Measurements from ENCODE around the gene ATP5F1B.

The ATP5F1B gene

DNA sequence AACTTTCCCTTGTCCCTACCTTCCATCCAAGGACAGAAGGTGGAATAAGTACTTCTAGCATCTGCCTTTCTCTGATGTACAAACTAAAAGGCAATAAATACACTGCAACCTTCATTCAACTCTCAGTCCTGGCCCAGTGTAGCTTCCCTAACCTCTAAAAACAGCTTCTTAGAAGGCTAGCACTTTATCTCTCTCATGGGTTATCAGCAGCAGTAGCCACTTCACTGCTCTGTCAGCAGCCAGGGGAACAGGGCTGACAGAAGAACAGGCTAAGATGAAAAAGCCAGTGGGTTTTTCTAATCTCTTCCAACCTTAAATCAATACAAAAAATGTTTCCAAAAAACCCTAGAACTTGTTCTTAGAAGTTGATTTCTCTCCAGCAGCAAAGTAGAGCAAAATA lies 28.9 kb downstream of the ATP5F1B start:
- no peak for DNase-seq (ENCODE audit: low read depth)

DNA sequence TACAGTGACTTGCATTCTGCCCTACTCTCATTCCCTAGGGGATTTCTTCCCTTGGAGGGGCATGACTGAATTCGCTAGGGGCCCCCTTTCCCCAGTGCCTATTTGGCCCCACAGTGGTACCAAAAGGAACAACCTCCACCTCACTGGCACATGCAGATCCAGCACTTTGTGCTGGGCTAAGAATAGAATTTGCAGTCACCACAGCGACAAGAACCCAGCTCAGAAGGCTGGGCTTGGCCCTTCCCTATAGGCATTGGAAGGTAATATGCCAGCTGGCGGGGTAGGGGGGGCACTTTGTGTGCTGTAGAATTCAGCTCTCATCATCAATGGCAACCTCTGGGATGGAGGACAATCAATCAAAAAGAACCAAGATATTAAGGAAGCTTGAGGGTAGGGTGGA lies 29.5 kb downstream of the ATP5F1B start:
- no peak for DNase-seq (ENCODE audit: low read depth)

DNA sequence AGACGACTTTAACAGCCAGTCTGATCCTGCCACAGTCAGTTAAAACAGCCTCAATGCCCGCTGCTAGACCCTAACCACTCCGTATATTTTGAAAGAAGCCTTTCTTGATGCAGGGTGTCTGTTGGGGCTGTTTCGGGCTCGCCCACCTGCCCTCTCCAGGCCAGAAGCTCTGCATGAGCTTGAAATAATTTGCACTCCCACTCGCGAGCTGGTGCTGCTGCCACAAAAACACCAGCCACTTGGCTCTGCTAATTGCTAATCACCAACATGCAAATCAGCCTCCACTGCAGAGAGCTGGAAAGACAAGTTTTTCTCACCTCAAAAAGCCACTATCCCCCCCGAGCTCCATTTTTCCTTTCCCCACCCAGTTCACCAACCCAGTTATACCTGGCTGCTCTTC lies 31.2 kb downstream of the ATP5F1B start:
- no peak for DNase-seq (ENCODE audit: low read depth)

DNA sequence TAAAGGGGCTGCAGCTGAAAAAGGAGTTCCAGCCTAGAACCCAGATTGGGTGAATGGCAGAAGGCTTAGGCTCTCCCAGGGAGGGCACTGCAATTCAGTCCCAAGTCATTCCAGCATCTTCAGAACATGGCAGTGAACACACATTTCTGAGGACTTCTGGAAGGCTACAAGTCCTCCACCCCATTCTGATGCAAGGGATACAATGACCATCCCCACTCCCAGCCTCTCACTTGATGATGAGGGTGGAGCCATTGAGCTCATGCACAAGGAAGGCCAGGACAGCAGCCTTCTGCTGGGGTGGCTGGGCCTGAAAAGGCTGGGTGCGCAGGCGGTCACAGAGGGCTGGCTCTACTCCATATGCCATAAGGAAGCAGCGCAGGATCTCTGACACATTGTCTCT lies 41.4 kb downstream of the ATP5F1B start:
- DNase-seq (ENCODE audit: low read depth), result no peak

DNA sequence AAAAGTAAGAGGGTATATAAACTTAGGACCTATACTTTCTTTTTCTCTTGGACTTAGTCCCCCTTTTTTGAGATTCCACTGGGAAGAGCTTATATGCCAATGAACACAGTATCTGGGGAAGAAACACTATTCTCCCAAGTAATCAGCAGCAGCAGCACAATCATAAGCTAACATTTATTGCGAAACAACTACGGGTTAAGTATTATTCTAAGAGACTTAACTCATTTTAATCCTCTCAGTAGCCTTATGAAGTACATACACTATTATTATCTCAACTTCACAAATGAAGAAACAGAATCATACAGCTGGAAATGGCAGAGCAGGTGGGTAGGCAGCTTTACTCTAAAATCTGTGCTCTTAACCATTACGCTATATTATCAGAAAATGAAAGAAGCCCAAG lies 43.5 kb downstream of the ATP5F1B start:
- no peak for DNase-seq (ENCODE audit: low read depth)

DNA sequence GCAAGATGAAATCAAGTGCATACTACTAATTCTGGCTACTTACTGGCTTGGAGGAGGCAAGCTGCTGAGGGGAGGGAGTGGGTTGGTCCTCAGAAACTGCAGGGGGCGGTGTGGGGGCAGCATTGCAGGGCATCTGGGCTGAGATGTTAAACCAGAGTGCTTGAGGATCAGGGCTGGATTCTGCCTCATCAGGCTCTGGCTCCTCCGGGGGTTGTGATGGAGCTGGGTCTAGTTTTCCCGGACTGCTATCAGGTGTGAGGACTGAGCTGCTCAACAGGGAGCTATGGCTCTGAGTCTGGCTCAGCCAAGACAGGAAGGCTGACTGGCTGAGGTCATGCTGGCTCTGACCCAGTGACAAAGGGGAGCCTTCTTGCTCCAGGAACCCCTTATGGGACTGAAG lies 44.3 kb downstream of the ATP5F1B start:
- peak; percentile 21 for DNase-seq (ENCODE audit: low read depth)

DNA sequence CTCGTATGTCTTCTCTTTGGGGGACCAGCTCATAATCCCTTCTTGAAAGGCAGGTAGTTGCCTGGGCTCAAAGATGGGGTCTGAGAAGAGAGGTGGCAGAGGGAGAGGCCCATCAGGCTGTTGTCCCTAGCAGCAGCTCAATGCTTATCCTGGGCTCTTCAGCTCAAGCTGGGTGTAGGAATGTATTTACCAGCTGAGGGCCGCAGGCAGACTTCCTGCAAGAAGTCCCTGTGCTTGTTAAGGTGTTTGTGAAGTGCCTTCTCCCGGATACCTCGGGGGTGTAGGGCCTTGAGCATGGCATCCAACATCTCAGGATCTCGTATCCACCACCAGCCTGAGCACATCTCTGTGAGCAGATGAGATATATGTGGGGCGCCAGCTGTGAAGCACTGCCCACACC lies 45.0 kb downstream of the ATP5F1B start:
- DNase-seq (ENCODE audit: low read depth), result no peak

DNA sequence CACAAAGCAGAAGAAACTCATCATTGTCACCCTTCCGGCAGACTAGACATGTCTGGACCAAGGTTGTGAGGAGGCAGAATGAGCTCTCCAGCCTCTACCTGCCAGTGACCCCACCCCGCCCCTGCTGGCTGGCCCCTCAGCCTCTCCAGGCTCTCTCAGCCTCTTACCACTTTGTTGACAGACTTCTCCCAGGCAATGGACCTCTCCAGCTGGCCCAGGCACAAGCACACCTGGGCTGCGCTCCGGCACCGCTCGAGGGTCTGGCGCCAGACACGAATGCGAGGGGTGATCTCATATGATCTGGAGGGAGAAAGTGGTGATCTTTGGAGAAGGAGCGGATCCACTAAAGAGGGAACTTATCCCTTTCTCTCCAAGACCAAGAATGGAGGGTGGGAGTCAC lies 46.0 kb downstream of the ATP5F1B start:
- DNase-seq (ENCODE audit: low read depth), result no peak

DNA sequence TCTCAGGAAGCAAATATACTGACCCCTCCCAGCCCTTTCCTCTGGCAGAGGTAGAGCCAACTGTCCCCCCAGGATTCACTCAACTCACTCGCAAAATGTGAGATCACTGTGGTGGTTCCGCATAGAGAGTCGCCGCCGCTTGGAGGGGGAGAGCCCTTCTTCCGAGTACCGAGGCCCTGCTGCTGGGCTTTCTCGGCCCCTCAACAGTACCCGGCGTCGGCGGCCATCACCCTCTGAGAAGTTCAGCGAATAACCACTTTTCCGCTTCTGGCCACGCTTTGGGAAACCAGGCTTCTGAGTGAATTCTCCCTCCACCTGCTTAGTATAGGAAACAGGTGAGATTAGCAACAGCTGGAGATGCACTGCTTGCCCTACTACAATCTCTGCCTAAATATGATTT lies 46.7 kb downstream of the ATP5F1B start:
- DNase-seq (ENCODE audit: low read depth), result no peak

DNA sequence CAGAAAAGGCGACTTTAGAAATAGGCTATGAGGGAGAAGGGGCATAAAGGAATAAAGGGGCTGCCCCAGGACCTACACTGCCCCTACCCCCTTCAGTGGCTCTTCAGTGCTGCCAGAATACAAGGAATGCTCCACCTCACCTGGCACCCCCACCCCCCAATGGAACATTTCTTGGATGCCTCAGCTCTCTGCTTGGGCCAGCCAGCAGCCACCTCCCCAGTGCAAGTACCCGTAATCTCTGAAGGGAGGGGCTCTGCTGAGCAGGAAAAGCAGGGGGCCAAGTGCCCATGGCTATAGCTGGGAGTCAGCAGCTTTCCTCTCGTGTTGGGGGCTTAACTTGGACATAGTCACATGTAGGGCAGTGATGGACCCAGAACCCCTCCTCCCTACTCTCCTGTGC lies 49.0 kb downstream of the ATP5F1B start:
- no peak for DNase-seq (ENCODE audit: low read depth)

DNA sequence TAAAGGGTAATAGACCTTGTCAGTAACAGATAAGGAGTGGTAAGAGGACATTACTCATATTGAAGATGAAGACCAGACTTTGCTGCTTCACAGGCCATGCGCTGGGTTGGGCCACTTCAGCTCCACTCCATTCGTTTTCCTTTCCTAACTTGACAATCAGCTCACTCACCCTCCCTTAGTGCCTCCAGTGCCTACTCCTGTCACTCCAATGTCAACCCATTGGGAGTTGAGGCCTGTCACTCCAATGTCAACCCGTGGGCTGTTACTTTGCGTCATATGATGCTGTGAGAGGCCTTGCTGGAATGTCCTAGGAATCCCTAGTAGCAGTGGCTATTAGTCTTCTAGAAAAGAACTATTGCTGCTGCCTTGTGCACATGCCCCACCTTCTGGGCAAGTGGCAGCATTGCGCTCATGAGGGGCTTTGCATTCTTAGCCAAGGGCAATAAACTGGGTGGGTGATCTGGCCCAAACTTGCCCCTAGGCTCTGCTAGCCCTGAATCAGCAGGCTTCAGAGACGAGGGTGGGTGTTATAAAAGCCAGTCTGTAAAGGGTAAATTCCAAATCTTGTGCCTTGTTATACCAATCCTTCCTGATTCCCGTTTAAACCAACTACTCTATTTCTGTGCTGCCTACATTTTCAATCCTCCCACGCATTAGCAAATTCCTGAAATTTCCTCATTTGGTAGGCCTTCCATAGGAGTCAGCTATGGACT lies 51.7 kb downstream of the ATP5F1B start:
- peak; percentile 83 for DNase-seq (ENCODE audit: low read depth)

DNA sequence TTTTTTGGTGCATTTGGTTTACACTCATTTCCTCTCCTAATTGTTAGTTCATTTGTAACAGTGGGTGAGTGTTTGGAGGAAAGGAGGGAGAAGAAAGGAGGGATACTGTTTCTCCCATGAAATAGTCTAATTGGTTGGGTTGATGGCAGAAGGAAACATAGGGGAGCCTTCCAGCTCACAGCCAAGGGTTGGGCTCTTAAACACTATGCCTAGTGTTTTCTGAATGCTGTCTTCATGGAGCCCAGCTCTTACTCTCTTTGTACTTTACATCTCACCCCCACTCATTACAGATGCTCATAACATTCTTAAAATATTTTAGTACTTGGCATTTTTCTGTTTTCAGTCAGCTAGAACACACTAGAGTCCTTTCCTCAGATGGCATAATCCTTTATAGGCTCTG lies 53.8 kb downstream of the ATP5F1B start:
- peak; percentile 76 for DNase-seq (ENCODE audit: low read depth)

DNA sequence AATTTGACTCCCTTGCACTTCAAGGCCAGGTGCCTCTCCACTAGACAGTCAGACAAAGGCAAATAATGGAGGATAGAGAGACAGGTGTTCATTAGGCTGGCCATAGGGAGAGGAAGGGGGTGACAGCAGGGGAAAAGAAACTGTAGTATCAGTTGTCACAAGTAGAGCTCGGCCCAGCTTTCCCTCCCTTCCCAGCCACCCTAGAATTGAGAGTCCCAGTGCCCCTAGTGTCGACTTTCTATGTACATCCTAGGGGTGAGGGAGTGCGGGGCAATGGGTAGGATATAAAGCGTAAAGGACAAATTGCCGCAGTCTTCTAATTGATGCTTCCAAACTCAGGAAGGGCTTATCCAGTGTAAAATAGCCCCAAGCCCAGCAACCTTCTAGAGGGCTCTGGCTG lies 54.7 kb downstream of the ATP5F1B start:
- no peak for DNase-seq (ENCODE audit: low read depth)

DNA sequence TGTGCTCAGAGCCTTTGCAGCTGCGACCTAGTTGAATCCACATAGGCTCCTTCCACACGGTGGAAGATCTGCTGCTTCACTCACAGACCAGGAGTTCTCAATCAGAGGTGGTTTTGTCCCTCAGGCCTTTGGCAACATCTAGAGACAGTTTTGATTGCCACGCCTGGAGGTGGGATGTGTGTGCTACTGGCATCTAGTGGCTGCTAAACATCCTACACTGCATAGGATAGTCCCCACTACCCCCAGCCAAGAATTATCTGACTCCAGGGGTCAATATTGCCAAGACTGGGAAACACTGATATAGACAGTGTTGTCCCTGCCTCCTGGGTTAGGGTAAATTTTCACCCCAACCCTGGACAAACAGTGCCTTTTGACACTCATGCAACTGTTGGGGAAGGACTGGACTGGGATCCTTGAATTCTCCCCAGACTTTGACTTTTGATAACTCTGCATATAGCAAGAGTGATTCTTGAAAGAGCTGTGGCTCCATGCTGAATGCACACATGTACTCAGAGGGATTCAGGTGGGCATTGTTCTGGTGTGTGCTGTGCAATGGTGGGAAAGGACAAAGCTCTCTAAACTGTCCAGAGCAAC lies 55.5 kb downstream of the ATP5F1B start:
- DNase-seq (ENCODE audit: low read depth), result peak; percentile 40

DNA sequence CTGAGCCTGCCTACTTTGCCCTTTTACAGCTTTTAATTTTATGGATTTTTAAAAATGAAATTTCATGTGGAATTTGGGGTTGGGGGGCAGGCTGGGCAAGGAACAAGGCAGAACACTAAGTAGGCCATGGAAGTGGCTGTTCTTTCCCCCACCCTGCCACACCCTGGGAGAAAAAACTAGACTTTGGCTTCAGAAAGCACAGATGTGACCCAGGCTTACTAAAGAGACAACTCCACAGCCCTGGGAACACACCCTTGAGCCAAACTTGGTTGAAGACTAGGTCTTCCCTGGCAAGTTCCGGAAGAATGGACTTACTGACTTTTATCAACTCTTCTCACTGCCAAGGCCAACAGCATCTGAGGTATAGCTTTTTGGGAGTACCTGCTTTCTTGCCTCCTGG lies 56.0 kb downstream of the ATP5F1B start:
- DNase-seq (ENCODE audit: low read depth), result no peak
